SK-N-SH treated with all-trans-retinoic acid at 6 μM for 48 hours (cell line): ENCODE data around the gene APPL1.

Source experiments
- ATAC-seq: fragments of 200-7000 bp; cut with Tn5 transposase; 3 replicates; pipeline ENCODE4 v1.9.1; 2020; ENCODE audit warnings: mild to moderate bottlenecking, moderate library complexity
- ARNTL ChIP-seq: fragments of 450-650 bp; formaldehyde crosslinking; IDR thresholded peaks from 2 replicates; pipeline ENCODE4 v1.5.0; 2020; ENCODE audit warnings: low read depth, mild to moderate bottlenecking, moderate library complexity, borderline replicate concordance
- BACH2 ChIP-seq: fragments of 250-450 bp; sonication (Bioruptor Pico); IDR thresholded peaks from 2 replicates; pipeline ENCODE4 v1.9.0; 2021; ENCODE audit warnings: mild to moderate bottlenecking, borderline replicate concordance
- CREB5 ChIP-seq: fragments of 250-450 bp; sonication (Bioruptor Pico); IDR thresholded peaks from 2 replicates; pipeline ENCODE4 v1.5.1; 2020; ENCODE audit warnings: low read depth, mild to moderate bottlenecking, moderate library complexity
- CSDC2 ChIP-seq: fragments of 250-450 bp; sonication (Bioruptor Pico); IDR thresholded peaks from 2 replicates; pipeline ENCODE4 v1.5.0; 2020; ENCODE audit warnings: mild to moderate bottlenecking, moderate library complexity
- CSRNP3 ChIP-seq: fragments of 250-450 bp; sonication (Bioruptor Pico); IDR thresholded peaks from 2 replicates; pipeline ENCODE4 v1.5.1; 2021; ENCODE audit warnings: mild to moderate bottlenecking, moderate library complexity
- ESRRG ChIP-seq: fragments of 250-450 bp; sonication (Bioruptor Pico); IDR thresholded peaks from 2 replicates; pipeline ENCODE4 v1.6.1; 2021; ENCODE audit warnings: mild to moderate bottlenecking
- GLIS3 ChIP-seq: fragments of 250-450 bp; sonication (Bioruptor Pico); IDR thresholded peaks from 2 replicates; pipeline ENCODE4 v1.5.0; 2020; ENCODE audit warnings: mild to moderate bottlenecking, moderate library complexity
- ISL1 ChIP-seq: fragments of 250-450 bp; sonication (Bioruptor Pico); IDR thresholded peaks from 2 replicates; pipeline ENCODE4 v2.1.2; 2022; ENCODE audit warnings: mild to moderate bottlenecking, moderate library complexity
- OSR1 ChIP-seq: fragments of 250-450 bp; sonication (Bioruptor Pico); IDR thresholded peaks from 2 replicates; pipeline ENCODE4 v1.8.0; 2022; ENCODE audit warnings: moderate library complexity, mild to moderate bottlenecking, inconsistent platforms
- PATZ1 ChIP-seq: fragments of 250-450 bp; sonication (Bioruptor Pico); IDR thresholded peaks from 2 replicates; pipeline ENCODE4 v1.8.0; 2020; ENCODE audit warnings: mild to moderate bottlenecking, moderate library complexity, borderline replicate concordance
- POU6F1 ChIP-seq: fragments of 250-450 bp; sonication (Bioruptor Pico); IDR thresholded peaks from 2 replicates; pipeline ENCODE4 v1.8.0; 2021; ENCODE audit warnings: low read depth, mild to moderate bottlenecking, moderate library complexity, borderline replicate concordance
- PPARA ChIP-seq: fragments of 250-450 bp; sonication (Bioruptor Pico); IDR thresholded peaks from 2 replicates; pipeline ENCODE4 v1.5.0; 2020; ENCODE audit warnings: mild to moderate bottlenecking, borderline replicate concordance
- RARB ChIP-seq: fragments of 250-450 bp; sonication (Bioruptor Pico); IDR thresholded peaks from 2 replicates; pipeline ENCODE4 v1.8.0; 2021; ENCODE audit warnings: mild to moderate bottlenecking, moderate library complexity
- SNAI2 ChIP-seq: fragments of 250-450 bp; sonication (Bioruptor Pico); IDR thresholded peaks from 2 replicates; pipeline ENCODE4 v1.5.0; 2020; ENCODE audit warnings: mild to moderate bottlenecking, moderate library complexity
- TCF4 ChIP-seq: fragments of 250-450 bp; sonication (Bioruptor Pico); IDR thresholded peaks from 2 replicates; pipeline ENCODE4 v1.8.0; 2021; ENCODE audit warnings: mild to moderate bottlenecking, moderate library complexity, borderline replicate concordance
- TOX ChIP-seq: fragments of 250-450 bp; sonication (Bioruptor Pico); IDR thresholded peaks from 2 replicates; pipeline ENCODE4 v1.8.0; 2021; ENCODE audit warnings: mild to moderate bottlenecking, moderate library complexity, borderline replicate concordance
- ZFP3 ChIP-seq: fragments of 250-450 bp; sonication (Bioruptor Pico); IDR thresholded peaks from 2 replicates; pipeline ENCODE4 v1.5.0; 2020; ENCODE audit warnings: mild to moderate bottlenecking, moderate library complexity
- ZFP30 ChIP-seq: fragments of 450-650 bp; formaldehyde crosslinking; IDR thresholded peaks from 2 replicates; pipeline ENCODE4 v1.5.0; 2022; ENCODE audit warnings: mild to moderate bottlenecking, moderate library complexity
- ZNF70 ChIP-seq: fragments of 450-650 bp; formaldehyde crosslinking; IDR thresholded peaks from 2 replicates; pipeline ENCODE4 v1.5.0; 2020; ENCODE audit warnings: mild to moderate bottlenecking, moderate library complexity
- ZNF8 ChIP-seq: fragments of 450-650 bp; formaldehyde crosslinking; IDR thresholded peaks from 2 replicates; pipeline ENCODE4 v1.5.0; 2020; ENCODE audit warnings: mild to moderate bottlenecking, moderate library complexity

APPL1 gene

GRCh38 chr3:57257678-57258077, 30.1 kb downstream of the APPL1 start:
- TF ChIP-seq CSDC2 (CRISPR knock-in tag) (no peak), ARNTL (CRISPR knock-in tag) (no peak), PATZ1 (CRISPR knock-in tag) (no peak), TOX (no peak), PPARA (no peak), BACH2 (CRISPR knock-in tag) (no peak), RARB (CRISPR knock-in tag) (no peak), ZNF8 (CRISPR knock-in tag) (no peak), ZFP30 (no peak), TCF4 (CRISPR knock-in tag) (no peak), ZNF70 (CRISPR knock-in tag) (no peak), GLIS3 (CRISPR knock-in tag) (no peak)
- no peak for ATAC-seq

GRCh38 chr3:57261119-57261518, 33.6 kb downstream of the APPL1 start:
- ATAC-seq, result no peak
- TF ChIP-seq ZFP3, result no peak
- no peak for TF ChIP-seq POU6F1 (CRISPR knock-in tag)
- TF ChIP-seq OSR1, result no peak
- peak; percentile 64 for TF ChIP-seq ZNF8 (CRISPR knock-in tag)
- TF ChIP-seq GLIS3 (CRISPR knock-in tag), result no peak
- TF ChIP-seq PPARA, result no peak
- no peak for TF ChIP-seq ARNTL (CRISPR knock-in tag)

GRCh38 chr3:57261929-57262328, 34.4 kb downstream of the APPL1 start:
- no peak for ATAC-seq

GRCh38 chr3:57268416-57268815, 40.9 kb downstream of the APPL1 start:
- no peak for TF ChIP-seq PPARA
- no peak for TF ChIP-seq CSDC2 (CRISPR knock-in tag)
- TF ChIP-seq OSR1, result no peak
- no peak for TF ChIP-seq ZFP30
- no peak for TF ChIP-seq TCF4 (CRISPR knock-in tag)
- no peak for TF ChIP-seq ZNF70 (CRISPR knock-in tag)
- no peak for TF ChIP-seq CSRNP3 (CRISPR knock-in tag)
- no peak for TF ChIP-seq ZFP3
- no peak for TF ChIP-seq POU6F1 (CRISPR knock-in tag)
- no peak for TF ChIP-seq ESRRG (CRISPR knock-in tag)
- no peak for TF ChIP-seq CREB5 (CRISPR knock-in tag)
- no peak for TF ChIP-seq ZNF8 (CRISPR knock-in tag)
- no peak for TF ChIP-seq GLIS3 (CRISPR knock-in tag)
- no peak for TF ChIP-seq RARB (CRISPR knock-in tag)
- TF ChIP-seq PATZ1 (CRISPR knock-in tag), result no peak
- no peak for TF ChIP-seq ISL1
- no peak for TF ChIP-seq BACH2 (CRISPR knock-in tag)
- TF ChIP-seq TOX, result no peak
- no peak for TF ChIP-seq ARNTL (CRISPR knock-in tag)
- TF ChIP-seq SNAI2 (CRISPR knock-in tag), result no peak
- TF ChIP-seq, all 23 proteins: peak for 0
- no peak for ATAC-seq

More at GRCh38 chr3:57261929-57262328, 34.4 kb downstream of the APPL1 start:
- TF ChIP-seq ARNTL (CRISPR knock-in tag), result no peak
- no peak for TF ChIP-seq BACH2 (CRISPR knock-in tag)
- no peak for TF ChIP-seq POU6F1 (CRISPR knock-in tag)
- TF ChIP-seq CSDC2 (CRISPR knock-in tag), result no peak
- no peak for TF ChIP-seq ZNF70 (CRISPR knock-in tag)
